HUES48 (cell line): ENCODE data around the gene ZNF383.
"Not testable (repeated sequence)": the region's sequence is repeated elsewhere in the genome, so short reads cannot be mapped to it uniquely, and the experiment has no call there.

Experiments used
- H3K27ac ChIP-seq: one replicate; pipeline ENCODE4 v1.7.0; 2013; ENCODE audit warnings: low read depth, low read length, inconsistent platforms
- H3K27me3 ChIP-seq: 2 replicates; pipeline ENCODE4 v1.6.1; 2013; ENCODE audit warnings: mild to moderate bottlenecking, low read length; ENCODE audit not compliant: control insufficient read depth, insufficient read depth
- H3K36me3 ChIP-seq: 2 replicates; pipeline ENCODE4 v1.6.1; 2013; ENCODE audit warnings: low read length; ENCODE audit not compliant: control insufficient read depth, insufficient read depth
- H3K4me1 ChIP-seq: 2 replicates; pipeline ENCODE4 v1.6.1; 2013; ENCODE audit warnings: mild to moderate bottlenecking, low read length; ENCODE audit not compliant: control insufficient read depth, insufficient read depth
- H3K4me3 ChIP-seq: 2 replicates; pipeline ENCODE4 v1.5.1; 2013; ENCODE audit warnings: mild to moderate bottlenecking, low read depth, low read length
- H3K9ac ChIP-seq: 2 replicates; pipeline ENCODE4 v1.6.1; 2013; ENCODE audit warnings: mild to moderate bottlenecking, low read depth, low read length, moderate library complexity
- H3K9me3 ChIP-seq: 2 replicates; pipeline ENCODE4 v1.6.1; 2013; ENCODE audit warnings: low read length; ENCODE audit not compliant: control insufficient read depth, insufficient read depth

Gene ZNF383

GRCh38 chr19:37294246-37294645, 76.2 kb downstream of the ZNF383 start:
- H3K9me3 ChIP-seq, H3K4me3 ChIP-seq, H3K27ac ChIP-seq, H3K4me1 ChIP-seq, H3K27me3 ChIP-seq, H3K36me3 ChIP-seq, H3K9ac ChIP-seq: not testable (repeated sequence)
